WTC11 (cell line): ENCODE measurements around the gene COL5A1. TPM values are rescaled to one million over a fixed set of nuclear protein-coding genes. Genes with fewer than 3 reads are reported as not detected.

Experiments
- ATAC-seq: fragments of 200-7000 bp; cut with Tn5 transposase; 2 replicates; pipeline ENCODE4 v1.10.0; 2021; ENCODE audit warnings: mild to moderate bottlenecking, moderate library complexity
- CTCF ChIA-PET: fragments of 300-600 bp; sonication (Branson Sonifier 250); formaldehyde crosslinking; loops from one replicate; lab custom pipeline; 2021; ENCODE audit warnings: antibody characterized with exemption; lab: Charles Lee
- POLR2A ChIA-PET: fragments of 350-600 bp; sonication (Branson Sonifier 250); formaldehyde crosslinking; loops from one replicate; lab custom pipeline; 2021; ENCODE audit warnings: antibody characterized with exemption; lab: Charles Lee
- DNase-seq: peaks from one replicate; pipeline ENCODE4 v3.0.0; 2021; ENCODE audit warnings: low spot score
- H3K27ac Mint-ChIP-seq: 2 replicates; pipeline ENCODE4 v1.8.0; 2021; ENCODE audit warnings: mixed read lengths
- H3K27me3 Mint-ChIP-seq: 2 replicates; pipeline ENCODE4 v1.8.0; 2021; ENCODE audit warnings: low read depth, mild to moderate bottlenecking, moderate library complexity, mixed read lengths
- H3K36me3 Mint-ChIP-seq: 2 replicates; pipeline ENCODE4 v1.8.0; 2021; ENCODE audit warnings: mixed read lengths
- H3K4me1 Mint-ChIP-seq: 2 replicates; pipeline ENCODE4 v1.8.0; 2022; ENCODE audit warnings: mixed read lengths
- H3K4me3 Mint-ChIP-seq: 2 replicates; pipeline ENCODE4 v1.8.0; 2021; ENCODE audit warnings: mild to moderate bottlenecking, moderate library complexity, mixed read lengths
- H3K9me3 Mint-ChIP-seq: 2 replicates; pipeline ENCODE4 v1.8.0; 2021; ENCODE audit warnings: mixed read lengths
- CBFB ChIP-seq: sonication (generic); formaldehyde crosslinking; IDR thresholded peaks from 2 replicates; pipeline ENCODE4 v1.8.1; 2022; ENCODE audit warnings: mild to moderate bottlenecking, low read depth, missing genetic modification reagents
- CREB1 ChIP-seq: sonication (generic); formaldehyde crosslinking; IDR thresholded peaks from 2 replicates; pipeline ENCODE4 v1.8.0; 2023; ENCODE audit warnings: mild to moderate bottlenecking, missing genetic modification reagents
- E2F1 ChIP-seq: sonication (generic); formaldehyde crosslinking; IDR thresholded peaks from 2 replicates; pipeline ENCODE4 v1.8.0; 2022; ENCODE audit warnings: mild to moderate bottlenecking, missing genetic modification reagents
- ELF4 ChIP-seq: sonication (generic); formaldehyde crosslinking; IDR thresholded peaks from 2 replicates; pipeline ENCODE4 v1.8.1; 2022; ENCODE audit warnings: low read depth, mild to moderate bottlenecking, moderate library complexity, missing genetic modification reagents
- FOXP4 ChIP-seq: sonication (generic); formaldehyde crosslinking; IDR thresholded peaks from 2 replicates; pipeline ENCODE4 v1.8.0; 2022; ENCODE audit warnings: mild to moderate bottlenecking, missing genetic modification reagents
- GTF2I ChIP-seq: fragments of 250-450 bp; sonication (Bioruptor Pico); conservative IDR thresholded peaks from 2 replicates; pipeline ENCODE4 v1.4.0; 2021; ENCODE audit warnings: mild to moderate bottlenecking
- JUN ChIP-seq: sonication (generic); formaldehyde crosslinking; IDR thresholded peaks from 2 replicates; pipeline ENCODE4 v1.8.0; 2023; ENCODE audit warnings: mild to moderate bottlenecking, missing genetic modification reagents
- SMAD4 ChIP-seq: sonication (generic); formaldehyde crosslinking; IDR thresholded peaks from 2 replicates; pipeline ENCODE4 v1.8.0; 2022; ENCODE audit warnings: mild to moderate bottlenecking, missing genetic modification reagents
- SP1 ChIP-seq: sonication (generic); formaldehyde crosslinking; conservative IDR thresholded peaks from 2 replicates; pipeline ENCODE4 v1.8.1; 2022; ENCODE audit warnings: missing genetic modification reagents
- STAT6 ChIP-seq: sonication (generic); formaldehyde crosslinking; conservative IDR thresholded peaks from 2 replicates; pipeline ENCODE4 v1.8.1; 2023; ENCODE audit warnings: mild to moderate bottlenecking, low read depth, missing genetic modification reagents, moderate library complexity
- ZNF121 ChIP-seq: sonication (generic); formaldehyde crosslinking; IDR thresholded peaks from 2 replicates; pipeline ENCODE4 v1.8.0; 2023; ENCODE audit warnings: missing genetic modification reagents
- ZNF138 ChIP-seq: sonication (generic); formaldehyde crosslinking; conservative IDR thresholded peaks from 2 replicates; pipeline ENCODE4 v1.8.1; 2022; ENCODE audit warnings: mild to moderate bottlenecking, moderate library complexity, missing genetic modification reagents
- ZNF396 ChIP-seq: fragments of 250-450 bp; sonication (Bioruptor Pico); IDR thresholded peaks from 2 replicates; pipeline ENCODE4 v1.8.0; 2021; ENCODE audit warnings: mild to moderate bottlenecking, moderate library complexity, borderline replicate concordance
- total RNA-seq: library from RNA; stranded (reverse); gene quantifications from 3 replicates; pipeline ENCODE4 v1.2.3, GENCODE V29; 2021
- TF ChIP-seq, protein P1 (sequence below): fragments of 250-450 bp; sonication (Bioruptor Pico); conservative IDR thresholded peaks from 2 replicates; pipeline ENCODE4 v1.9.0; 2021; ENCODE audit warnings: mild to moderate bottlenecking
- TF ChIP-seq, protein P2 (sequence below): sonication (generic); formaldehyde crosslinking; IDR thresholded peaks from 2 replicates; pipeline ENCODE4 v1.8.0; 2023; ENCODE audit warnings: mild to moderate bottlenecking, missing genetic modification reagents

The COL5A1 gene
- total RNA-seq, 1 experiment from 2014 or later = 13.5 TPM

DNA sequence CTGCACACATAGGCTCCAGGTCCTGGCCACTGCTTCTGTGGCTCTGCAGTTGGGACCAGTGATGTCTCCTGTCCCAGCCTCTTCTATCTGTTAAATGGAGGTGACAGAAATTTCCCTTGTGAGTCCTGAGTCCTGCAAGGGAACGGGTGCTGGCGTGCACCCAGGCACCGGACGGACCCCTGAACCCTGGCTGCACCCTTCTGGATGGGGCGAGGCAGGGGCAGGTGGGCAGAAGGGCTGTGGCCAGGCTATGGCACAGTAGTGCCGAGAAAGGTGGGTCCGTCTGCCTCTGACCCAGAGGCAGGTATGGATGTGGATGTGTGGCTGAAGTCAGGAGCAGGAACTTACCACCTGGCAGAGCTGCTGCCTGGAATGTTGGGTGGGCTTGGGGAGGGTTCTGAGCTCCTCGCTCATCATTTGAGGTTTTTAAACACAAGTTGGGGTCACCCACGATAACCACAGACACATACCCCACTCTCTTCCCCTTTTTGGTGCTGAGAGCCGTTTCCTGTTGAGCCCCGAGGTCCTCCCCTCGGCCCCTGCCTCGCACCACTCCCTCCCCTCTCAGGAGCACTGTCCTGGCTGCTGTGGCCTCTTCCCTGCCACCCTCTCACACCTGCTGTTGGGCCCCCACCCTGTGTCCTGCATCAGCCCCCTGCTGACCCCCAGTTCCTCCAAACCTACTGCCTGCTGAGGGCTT lies 82.0 kb downstream of the COL5A1 start (continued):
- no peak for TF ChIP-seq CBFB (CRISPR knock-in tag)
- TF ChIP-seq, protein P1, sequence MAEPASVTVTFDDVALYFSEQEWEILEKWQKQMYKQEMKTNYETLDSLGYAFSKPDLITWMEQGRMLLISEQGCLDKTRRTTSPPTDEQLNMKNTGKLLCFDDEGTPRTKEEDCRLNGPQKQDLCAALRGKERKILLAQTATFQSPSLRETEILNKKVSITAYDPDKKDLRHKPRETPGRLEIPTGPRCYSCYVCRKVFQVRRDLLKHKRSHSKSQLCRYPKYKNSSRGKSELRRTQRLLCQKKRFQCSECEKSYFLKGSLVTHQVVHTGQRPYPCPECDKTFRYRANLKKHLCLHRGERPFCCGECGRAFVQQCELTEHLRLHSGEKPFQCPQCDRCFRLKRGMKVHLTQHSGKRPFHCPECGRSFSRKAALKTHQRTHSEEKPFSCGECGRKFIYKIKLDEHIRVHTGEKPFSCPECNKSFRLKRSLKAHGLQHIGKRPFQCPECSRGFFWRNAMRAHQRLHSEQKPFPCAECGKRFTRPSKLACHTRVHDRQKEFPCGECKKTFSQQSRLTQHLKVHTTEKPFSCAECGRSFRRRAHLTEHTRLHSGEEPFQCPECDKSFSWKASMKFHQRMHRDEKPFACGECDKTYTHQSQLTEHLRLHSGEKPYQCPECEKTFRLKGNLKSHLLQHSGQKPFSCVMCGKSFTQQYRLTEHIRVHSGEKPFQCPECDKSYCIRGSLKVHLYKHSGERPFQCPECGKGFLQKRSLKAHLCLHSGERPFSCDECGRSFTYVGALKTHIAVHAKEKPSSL (CRISPR knock-in tag) = no peak
- no peak for TF ChIP-seq GTF2I (CRISPR knock-in tag)
- no peak for TF ChIP-seq E2F1
- TF ChIP-seq ZNF121 (CRISPR knock-in tag) = no peak

DNA sequence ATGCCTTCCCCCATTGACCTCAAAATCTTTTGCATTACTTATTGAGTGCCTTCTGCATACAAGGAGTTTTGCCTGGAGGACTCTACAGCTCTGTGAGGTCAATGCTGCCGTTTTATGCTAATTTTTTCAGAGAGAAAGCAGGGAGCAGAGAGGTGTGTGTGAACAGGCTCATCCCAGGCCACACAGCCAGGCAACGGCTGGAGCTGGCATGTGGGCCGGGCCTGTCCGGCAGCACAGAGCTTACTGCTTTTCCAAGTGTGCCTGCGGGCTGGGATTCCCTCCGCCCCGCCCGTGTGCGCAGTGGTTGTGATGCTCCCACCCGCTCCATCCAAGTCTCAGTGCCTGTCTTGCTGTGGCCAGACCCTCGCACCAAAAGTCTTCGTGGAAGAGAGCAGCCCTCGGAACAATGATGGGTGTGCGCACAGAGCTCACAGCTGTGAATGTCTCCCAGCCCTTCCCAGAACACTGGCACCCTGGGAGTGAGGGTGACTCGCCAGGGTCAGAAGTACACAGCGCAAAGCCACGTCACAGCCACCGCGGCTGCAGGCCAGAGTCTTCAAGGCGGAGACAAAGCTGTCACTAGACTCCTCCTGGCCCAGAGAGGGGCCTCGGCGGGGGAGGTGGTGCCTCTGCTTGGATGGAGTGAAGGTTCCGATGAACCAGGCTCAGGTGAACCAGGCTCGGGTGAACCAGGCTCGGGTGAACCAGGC lies 82.8 kb downstream of the COL5A1 start:
- no peak for ATAC-seq
- ChIA-PET CTCF (interaction anchor here (0.6 to 2.2 kb wide), 3 partner anchors 15 to 977 kb away, joined by 3 to 10 read pairs (median 4); no protein-coding TSS in a partner anchor), POLR2A (no interaction called here)
- no peaks in the 10 kb centered on the region for H3K27me3 Mint-ChIP-seq
- H3K9me3 Mint-ChIP-seq = peaks cover 5% of the 10 kb centered on the region
- TF ChIP-seq ZNF138 = no peak
- TF ChIP-seq JUN (CRISPR knock-in tag) = no peak
- TF ChIP-seq CREB1 = no peak
- TF ChIP-seq STAT6 (CRISPR knock-in tag) = no peak
- TF ChIP-seq, protein P1 (CRISPR knock-in tag) = no peak
- no peak for TF ChIP-seq SP1 (CRISPR knock-in tag)
- no peak for TF ChIP-seq ELF4 (CRISPR knock-in tag)
- no peak for TF ChIP-seq ZNF396 (CRISPR knock-in tag)
- no peak for TF ChIP-seq SMAD4 (CRISPR knock-in tag)
- TF ChIP-seq, protein P2, sequence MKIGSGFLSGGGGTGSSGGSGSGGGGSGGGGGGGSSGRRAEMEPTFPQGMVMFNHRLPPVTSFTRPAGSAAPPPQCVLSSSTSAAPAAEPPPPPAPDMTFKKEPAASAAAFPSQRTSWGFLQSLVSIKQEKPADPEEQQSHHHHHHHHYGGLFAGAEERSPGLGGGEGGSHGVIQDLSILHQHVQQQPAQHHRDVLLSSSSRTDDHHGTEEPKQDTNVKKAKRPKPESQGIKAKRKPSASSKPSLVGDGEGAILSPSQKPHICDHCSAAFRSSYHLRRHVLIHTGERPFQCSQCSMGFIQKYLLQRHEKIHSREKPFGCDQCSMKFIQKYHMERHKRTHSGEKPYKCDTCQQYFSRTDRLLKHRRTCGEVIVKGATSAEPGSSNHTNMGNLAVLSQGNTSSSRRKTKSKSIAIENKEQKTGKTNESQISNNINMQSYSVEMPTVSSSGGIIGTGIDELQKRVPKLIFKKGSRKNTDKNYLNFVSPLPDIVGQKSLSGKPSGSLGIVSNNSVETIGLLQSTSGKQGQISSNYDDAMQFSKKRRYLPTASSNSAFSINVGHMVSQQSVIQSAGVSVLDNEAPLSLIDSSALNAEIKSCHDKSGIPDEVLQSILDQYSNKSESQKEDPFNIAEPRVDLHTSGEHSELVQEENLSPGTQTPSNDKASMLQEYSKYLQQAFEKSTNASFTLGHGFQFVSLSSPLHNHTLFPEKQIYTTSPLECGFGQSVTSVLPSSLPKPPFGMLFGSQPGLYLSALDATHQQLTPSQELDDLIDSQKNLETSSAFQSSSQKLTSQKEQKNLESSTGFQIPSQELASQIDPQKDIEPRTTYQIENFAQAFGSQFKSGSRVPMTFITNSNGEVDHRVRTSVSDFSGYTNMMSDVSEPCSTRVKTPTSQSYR (CRISPR knock-in tag) = no peak
- no peak for TF ChIP-seq FOXP4 (CRISPR knock-in tag)
- no peak for DNase-seq
- peaks cover 9% of the 10 kb centered on the region for H3K36me3 Mint-ChIP-seq
- peaks cover 3% of the 10 kb centered on the region; the same call in 1 of the 2 replicates for H3K4me1 Mint-ChIP-seq
- no peak overlapping the region for H3K4me3 Mint-ChIP-seq
- H3K27ac Mint-ChIP-seq = no peak overlapping the region
